T-helper 2 cell treated with Interferon-gamma antibody and Interleukin-4, amounts not matched to agents 100 ng/mL and 5 ng/mL, for 36 hours (primary cell): Measurements from ENCODE around the gene CATSPERD. TPM values are rescaled to one million over a fixed set of nuclear protein-coding genes. Genes with fewer than 3 reads are reported as not detected.
"Not testable (repeated sequence)": the region's sequence is repeated elsewhere in the genome, so short reads cannot be mapped to it uniquely, and the experiment has no call there.

ENCODE experiments used
- intact Hi-C: fragments of 100-400 bp; cut with micrococcal nuclease; formaldehyde crosslinking; loops from one replicate; pipeline ENCODE4 v1.15.1; 2023
- total RNA-seq: library from RNA; stranded (reverse); gene quantifications from 2 replicates; pipeline ENCODE4 v1.2.3, GENCODE V29; 2022

The CATSPERD gene
- total RNA-seq, 1 donor from 2014 or later = not detected

DNA sequence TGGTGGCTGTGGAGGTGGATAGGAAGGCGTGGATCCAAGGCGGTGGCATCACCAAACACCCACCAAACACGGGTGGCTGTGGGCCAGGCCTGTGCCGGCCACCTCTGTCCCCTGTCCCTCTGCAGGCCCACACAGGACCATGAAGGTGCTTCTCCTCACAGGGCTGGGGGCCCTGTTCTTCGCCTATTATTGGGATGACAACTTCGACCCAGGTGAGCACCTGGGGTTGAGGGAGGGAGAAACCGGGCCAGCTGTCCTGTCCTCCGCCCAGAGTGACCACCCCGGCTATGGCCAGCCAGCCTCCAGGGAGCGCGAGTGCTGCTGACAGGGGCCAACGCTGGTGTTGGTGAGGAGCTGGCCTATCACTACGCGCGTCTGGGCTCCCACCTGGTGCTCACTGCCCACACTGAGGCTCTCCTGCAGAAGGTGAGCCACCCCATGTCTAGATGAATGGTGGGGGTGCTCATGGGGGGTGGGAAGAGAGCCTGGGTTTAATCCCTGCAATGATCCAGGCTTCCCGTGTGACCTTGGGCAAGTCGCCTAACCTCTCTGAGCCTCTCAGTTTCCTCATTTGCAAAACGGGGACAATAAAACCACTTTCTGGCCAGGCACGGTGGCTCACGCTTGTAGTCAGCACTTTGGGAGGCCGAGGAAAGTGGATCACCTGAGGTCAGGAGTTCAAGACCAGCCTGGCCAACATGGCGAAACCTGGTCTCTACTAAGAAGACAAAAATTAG lies 35.6 kb upstream of the CATSPERD start:
- intact Hi-C loops = no loop called here

DNA sequence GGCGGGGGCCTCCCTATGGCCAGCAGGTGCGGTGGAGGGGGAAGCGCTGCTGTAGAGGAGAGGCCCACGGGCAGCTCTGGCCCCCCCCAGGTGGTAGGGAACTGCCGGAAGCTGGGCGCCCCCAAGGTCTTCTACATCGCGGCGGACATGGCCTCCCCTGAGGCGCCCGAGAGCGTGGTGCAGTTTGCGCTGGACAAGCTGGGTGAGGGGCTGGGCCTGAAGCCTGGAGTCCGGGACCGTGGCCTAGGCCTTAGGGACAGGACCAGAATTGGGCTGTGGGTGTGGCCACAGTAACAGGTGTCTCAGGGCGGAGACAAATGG lies 34.2 kb upstream of the CATSPERD start:
- intact Hi-C loops = no loop called here

DNA sequence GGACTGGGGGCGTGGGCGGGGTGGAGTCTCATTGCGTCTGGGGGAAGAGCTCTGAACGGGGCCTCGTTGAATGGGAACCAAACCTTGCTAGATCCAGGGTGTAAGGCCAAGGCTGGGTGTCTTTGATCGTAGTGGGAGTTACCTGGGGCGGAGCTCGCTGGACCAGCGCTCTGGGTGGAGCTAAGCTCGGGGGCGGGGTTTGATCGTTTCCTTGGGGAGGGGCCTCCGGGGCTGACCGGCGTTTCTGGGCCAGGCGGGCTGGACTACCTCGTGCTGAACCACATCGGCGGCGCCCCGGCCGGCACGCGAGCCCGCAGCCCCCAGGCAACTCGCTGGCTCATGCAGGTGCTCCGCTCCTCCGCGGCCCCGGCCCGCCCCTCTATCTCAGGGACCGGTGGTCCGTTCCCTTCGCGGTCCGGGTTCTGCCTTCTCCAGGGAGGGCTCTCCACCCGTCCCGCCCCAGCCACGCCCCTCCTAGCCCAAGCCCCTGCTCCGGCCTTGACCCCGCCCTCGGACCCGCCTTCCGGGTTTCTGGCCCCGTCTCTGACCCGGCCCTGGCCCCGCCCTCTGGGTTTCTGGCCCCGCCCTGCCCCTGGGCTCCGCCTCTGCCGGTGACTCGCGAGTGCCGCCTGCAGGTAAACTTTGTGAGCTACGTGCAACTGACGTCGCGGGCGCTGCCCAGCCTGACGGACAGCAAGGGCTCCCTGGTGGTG lies 33.6 kb upstream of the CATSPERD start:
- intact Hi-C loops = loop anchor here (1.0 kb wide), 1 partner anchor 217 kb away; the partner anchor contains the start of gene VMAC

DNA sequence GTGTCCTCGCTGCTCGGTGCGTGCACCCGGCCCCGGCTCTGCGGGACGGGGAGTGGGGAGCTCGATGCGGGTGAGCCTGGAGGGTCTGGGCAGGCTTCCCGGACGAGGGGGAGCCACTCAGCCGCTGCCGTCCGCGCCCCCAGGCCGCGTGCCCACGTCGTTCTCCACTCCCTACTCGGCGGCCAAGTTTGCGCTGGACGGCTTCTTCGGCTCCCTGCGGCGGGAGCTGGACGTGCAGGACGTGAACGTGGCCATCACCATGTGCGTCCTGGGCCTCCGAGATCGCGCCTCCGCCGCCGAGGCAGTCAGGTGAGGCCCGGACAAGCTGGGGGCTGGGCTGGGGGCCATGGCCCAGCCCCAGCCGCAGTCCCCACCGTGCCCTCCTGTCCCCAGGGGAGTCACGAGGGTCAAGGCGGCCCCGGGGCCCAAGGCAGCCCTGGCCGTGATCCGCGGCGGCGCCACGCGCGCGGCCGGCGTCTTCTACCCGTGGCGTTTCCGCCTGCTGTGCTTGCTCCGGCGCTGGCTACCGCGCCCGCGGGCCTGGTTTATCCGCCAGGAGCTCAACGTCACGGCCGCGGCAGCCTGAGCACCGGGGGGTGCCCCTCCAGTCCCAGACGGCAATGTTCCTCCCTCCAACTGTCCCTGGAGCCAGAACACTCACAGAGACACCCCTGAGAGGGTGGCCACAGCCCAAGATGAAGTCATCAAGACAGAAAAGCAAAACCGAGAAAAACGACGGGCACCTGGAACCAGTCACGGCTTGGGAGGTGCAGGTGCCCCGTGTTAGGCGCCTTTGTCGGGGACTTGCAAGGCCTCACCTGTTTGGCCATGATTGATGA lies 32.9 kb upstream of the CATSPERD start:
- intact Hi-C loops = loop anchor here (1.0 kb wide), 1 partner anchor 217 kb away; the partner anchor contains the start of gene VMAC

DNA sequence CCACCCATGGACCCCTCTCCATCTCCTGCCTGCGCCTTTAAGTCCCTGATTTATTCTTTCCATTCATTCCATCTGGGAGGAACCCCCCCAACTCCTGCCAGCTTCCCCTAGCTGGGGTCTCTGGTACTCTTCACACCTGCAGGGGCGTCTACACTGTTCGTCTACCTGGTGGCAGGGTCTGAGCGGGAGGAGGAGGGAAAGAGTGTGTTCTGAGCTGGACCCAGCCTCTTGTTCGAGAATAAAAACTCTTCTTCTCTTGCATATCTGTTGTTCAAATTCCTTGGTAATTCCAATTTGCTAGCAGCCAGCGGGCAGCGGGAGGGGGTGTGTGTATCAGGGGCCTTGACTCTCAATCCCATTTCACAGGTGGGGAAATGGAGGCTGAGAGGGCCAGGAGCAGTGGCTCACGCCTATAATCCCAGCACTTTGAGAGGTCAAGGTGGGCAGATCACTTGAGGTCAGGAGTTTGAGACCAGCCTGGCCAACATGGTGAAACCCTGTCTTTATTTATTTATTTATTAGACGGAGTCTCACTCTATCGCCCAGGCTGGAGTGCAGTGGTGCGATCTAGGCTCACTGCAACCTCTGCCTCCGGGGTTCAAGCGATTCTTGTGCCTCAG lies 32.1 kb upstream of the CATSPERD start:
- intact Hi-C loops = not testable (repeated sequence)

DNA sequence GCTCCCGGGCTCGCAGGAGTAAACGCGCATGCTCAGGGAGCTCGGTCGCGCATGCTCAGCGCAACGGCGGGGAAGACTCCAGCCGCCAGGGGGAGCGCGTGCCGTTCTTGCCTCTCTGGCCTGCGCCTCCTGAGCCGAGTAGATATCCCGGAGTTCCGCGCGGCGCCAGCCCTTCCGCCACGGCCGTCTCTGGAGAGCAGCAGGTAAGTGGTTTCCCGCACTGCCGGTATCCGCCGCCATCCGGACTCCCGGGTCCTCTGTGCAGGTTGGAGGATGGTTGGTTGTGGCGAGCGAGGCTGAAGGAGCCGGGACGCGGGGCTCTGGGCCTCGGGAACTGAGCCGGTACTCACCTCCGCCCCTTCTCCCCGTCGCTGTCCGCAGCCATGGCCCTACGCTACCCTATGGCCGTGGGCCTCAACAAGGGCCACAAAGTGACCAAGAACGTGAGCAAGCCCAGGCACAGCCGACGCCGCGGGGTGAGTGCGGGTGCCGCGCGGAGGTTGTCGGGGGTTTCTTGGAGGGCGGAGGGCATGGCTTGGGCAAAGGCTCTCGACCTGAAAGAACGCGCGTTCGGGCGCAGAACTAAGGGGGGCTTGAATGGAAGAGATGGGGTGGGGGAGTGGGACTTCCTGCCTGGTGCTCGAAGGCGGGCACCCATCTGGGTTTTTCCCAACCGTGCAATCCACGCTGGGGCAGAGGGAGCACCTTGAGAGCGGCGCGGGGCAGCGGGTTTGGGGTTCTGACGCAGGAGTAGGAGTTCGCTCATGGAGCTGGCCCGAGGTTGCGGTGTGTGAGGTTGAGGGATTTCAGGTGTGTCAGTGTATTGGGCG lies 30.1 kb upstream of the CATSPERD start, which contains the start of gene RPL36:
TSS of gene RPL36 (plus strand) at position 171 of the 830 bp plus-strand sequence. CDS start at position 384, 213 bp downstream.
- intact Hi-C loops = loop anchor here (1.0 kb wide), 2 partner anchors 10 to 30 kb away; partner anchors contain the start of genes CATSPERD, LONP1 and MICOS13

DNA sequence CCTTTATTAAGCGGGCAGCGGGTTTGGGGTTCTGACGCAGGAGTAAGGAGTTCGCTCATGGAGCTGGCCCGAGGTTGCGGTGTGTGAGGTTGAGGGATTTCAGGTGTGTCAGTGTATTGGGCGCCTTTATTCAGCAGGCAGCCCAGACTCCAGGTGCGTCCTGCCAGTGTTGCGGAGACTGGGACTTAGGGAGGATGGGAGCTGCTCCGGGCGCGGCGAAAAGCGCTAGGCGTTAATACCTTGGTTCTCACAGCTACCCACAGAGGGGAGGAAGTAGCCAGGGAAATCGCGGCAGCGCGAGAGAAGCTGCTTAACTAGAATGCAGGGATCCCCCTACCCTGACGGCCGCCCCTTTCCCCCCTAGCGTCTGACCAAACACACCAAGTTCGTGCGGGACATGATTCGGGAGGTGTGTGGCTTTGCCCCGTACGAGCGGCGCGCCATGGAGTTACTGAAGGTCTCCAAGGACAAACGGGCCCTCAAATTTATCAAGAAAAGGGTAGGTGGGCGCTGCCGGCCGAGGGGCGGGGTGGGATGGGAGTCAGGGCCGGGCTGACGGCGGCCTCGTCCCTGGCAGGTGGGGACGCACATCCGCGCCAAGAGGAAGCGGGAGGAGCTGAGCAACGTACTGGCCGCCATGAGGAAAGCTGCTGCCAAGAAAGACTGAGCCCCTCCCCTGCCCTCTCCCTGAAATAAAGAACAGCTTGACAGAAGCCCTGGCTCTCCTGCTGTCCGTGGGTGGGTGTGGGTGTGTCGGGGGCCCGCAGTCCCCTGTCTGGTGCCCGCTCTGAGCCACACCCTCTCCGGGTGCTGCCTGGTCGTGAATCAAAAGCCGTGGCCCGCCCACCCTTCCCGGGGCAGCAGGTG lies 29.2 kb upstream of the CATSPERD start:
- intact Hi-C loops = loop anchor here (1.0 kb wide), 2 partner anchors 11 to 29 kb away; partner anchors contain the start of genes CATSPERD, LONP1 and MICOS13

DNA sequence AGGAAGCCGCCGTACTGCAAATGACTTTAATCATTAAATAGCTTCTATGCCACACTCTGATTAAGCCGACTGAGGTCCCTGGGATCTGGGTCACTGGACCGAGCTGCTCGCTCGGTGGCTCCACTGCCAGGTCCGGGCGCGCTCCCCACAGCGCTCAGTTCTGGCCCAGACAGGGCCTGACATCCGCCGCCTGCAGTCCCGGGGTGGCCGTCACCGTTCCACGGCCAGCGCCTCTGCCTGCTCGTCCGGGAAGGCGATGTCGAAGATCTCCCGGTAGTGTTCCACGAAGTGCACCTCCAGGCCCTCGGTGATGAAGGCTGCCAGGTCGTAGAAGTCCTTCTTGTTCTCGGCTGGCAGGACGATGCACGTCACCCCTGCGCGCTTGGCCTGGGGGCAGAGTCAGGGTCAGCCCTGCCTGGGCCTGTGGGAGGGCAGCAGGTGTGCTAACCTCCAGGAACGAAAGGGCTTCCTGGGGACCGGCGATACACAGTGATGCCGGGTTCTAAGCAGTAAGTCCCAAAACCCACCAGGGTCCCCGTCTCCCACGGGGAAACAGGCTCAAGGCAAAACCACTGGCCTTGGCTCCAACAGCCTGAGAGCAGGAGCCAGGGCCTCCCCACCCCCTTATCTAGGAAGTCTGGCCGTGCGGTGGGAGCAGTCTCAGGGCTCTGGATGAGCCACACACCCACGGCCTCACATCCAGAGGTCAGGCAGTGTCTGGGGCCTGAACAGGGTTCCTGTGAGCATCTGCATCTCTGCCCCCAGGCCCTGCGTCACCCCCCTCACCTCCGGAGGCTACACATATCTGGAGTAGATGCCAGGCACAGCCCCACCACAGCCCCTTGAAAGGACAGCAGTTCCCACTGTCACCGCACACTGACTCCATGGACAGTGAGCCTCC lies 28.4 kb upstream of the CATSPERD start:
- intact Hi-C loops = no loop called here

DNA sequence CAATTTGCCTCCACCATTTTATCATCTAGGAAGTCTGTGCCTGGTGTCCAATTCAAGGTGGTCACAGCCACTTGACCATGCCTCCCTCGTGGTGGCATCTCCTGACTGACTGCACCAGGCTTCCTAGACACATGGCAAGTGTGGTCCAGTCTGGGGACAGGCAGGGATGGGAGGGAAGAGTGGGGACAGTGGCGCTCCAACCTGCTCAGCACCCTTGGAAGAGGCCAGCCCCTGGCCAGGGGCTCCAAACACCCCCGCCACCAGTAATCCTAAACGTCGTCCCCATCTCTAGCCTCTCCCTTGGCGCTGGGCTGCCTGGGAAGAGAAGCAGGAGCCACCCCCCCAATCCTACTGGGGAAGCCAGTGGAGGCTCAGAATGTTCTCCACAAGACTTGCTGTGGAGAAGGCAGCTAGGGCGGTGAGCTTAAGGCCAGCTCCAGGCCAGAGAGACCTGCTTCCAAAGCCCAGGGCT lies 27.7 kb upstream of the CATSPERD start:
- intact Hi-C loops = no loop called here

DNA sequence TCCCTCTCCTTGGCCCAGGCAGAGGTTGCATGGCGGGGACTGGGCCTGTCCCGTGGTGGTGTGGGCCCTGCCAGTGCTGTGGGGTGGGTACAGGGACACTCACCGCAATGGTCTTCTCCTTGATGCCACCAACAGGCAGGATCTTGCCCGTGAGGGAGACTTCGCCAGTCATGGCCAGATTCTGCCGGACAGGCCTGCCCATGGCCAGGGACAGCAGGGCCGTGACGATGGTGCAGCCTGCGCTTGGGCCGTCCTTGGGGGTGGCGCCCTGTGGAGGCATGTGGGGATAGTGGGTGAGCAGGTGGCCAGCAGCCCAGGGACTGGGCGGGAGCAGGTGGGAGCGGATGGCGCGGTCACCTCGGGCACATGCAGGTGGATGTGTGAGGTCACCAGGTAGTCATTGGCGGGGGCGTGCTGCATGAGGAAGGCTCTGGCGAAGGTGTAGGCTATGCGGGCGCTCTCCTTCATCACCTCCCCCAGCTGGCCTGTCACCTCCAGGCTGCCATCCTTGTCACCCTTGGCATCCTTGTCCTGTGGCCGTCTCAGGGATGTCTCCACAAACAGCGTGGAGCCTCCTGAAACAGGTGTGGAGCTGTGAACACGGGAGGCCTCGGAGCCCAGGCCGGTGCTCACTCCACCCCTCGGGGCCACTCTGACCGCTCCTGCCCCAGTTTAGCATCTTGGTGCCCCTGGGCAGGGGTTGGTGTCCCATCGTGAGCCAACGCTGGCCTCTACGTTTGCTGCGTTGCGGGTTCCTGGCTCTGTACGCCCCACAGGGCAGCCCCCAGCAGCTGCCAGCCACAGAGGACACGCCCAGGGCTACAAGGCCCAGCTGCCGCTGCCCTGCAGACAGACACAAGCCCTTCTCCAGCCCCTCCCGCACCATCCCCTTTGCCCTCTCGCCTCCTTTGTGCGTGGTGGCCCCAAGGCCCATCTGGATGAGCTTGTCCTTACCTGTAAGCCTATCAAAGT lies 27.0 kb upstream of the CATSPERD start:
- intact Hi-C loops = no loop called here

DNA sequence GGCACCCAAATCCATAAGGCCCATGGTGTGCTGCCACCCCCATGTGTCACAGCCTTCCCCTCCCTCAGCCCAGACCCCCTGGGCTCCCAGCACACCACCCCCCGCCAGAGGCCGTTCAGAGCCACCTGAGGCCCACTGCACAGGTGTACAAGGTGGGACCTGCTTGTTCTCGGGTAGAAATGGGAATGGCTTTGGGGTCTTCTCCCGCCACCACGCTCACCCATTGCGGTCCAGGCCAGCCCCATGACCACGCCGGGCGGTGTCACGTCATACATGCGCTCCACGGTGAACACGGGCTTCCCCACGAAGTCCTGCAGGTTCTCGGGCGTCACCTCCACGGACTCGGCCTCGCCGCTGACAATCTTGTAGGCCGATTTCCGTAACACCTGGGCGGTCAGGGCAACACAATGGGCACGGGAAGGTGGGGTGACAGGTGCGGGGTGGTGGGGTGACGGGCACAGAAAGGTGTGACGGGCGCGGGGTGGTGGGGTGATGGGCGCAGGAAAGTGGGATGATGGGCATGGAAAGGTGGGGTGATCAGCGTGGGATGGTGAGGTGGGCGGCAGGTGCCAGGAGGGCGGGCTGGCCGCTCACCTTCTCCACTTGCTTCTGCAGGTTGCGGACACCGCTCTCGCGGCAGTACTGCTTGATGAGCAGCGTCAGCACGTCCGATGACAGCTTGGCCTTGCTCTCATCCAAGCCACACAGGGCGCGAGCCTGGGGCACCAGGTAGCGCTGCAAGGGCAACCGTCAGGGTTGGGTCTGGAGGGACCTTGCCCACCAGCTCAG lies 26.1 kb upstream of the CATSPERD start:
- intact Hi-C loops = no loop called here

DNA sequence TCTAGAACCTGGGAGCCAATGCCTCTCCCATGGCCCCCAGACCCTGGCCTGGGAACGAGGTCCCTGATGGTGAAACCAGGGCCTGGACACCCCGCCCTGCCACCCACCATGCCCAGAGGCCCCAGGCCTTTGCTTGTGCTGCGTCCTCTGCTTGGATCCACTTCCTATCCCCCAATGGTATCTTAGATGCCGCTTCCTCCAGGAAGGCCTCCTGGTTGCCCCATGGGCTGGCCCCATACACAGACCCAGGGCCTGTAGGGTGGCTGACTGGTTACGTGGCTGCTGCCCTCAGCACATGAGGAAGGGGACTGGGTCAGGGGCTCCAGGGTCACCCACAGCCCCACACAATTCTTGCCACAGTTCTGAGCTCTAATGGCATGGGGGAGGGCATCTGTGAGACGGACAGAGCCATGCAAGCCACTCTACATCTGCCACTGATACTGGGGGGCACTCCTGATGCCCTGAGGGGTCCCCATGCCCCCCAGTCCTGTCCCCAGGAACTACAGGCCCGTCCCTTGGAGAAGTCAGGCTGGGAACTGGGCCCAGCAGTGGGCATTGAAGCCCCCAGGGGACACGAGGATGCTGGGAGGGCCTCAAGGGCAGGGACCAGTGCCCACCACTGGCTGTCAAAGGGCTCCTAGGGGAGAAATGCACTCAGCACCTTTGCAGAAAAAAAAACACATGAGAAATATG lies 25.3 kb upstream of the CATSPERD start:
- intact Hi-C loops = no loop called here

DNA sequence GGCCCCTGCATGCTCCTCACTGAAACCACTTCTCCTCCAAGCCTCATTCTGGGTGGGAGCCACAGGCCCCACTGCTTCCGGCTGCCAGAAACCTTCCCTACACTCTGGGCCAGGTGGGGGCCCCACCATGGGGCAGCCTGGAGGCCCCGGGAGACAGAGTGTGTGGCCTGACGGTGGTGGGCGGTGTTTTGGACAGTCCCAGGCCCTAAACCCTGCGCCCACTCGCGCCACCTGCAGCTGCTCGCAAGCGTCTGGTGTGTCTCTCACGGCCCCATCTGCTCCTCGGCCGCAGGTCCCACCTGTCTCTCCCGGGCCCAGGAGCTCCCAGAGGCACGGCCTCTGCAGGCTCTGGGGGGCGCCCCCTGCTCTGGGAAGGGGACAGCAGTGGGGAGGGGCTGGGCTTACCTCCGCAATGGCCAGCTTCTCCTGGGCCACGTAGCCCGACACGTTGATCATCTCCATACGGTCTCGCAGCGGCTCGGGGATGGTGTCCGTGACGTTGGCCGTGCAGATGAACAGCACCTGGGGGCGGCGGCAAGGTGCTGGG lies 24.7 kb upstream of the CATSPERD start:
- intact Hi-C loops = no loop called here

DNA sequence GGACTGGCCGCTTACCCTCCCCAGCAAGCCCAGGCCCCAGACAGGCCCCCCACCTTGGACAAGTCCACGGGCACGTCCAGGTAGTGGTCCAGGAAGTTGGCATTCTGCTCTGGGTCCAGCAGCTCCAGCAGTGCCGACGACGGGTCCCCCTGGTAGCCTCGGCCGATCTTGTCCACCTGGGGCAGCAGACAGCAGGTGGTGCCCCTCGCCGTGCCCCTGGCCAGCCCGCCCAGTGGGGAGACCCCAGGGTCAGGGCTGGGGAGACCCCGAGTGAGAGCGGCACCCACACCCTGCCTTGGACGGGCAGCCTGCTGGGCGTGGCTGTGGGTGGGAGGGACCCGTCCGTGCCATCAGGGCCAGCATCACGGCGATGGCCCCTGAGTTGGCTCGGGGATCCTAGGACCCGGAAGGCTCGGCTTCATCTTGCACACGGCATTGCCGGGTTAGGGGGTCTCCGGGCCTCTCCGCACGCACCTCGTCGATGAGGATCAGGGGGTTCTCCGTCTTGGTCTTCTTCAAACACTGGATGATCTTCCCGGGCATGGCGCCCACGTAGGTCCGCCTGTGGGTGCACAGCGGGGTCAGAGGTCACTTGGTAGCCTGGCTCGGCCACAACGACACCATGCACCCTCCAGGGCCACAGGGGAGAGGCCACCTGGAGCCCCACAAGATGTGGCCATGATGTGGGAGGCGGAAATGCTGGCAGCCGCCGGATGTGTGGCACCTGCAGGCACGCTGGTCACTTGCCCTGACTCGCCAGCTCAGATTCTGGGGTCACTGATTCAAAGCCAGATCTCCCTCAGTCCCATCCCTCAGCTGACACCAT lies 24.0 kb upstream of the CATSPERD start:
- intact Hi-C loops = no loop called here
